ENCODE results near the gene PCDHGC3.

The PCDHGC3 gene

GRCh38 chr5:141490771-141491170 is 15.0 kb downstream of the PCDHGC3 start:
- Histone ChIP-seq H3K27ac (no peak overlapping the region), H3K27me3 (ENCODE audit: insufficient read depth, low read depth, severe bottlenecking) (no peaks in the 10 kb centered on the region), H3K4me3 (ENCODE audit: low read depth, low read length) (no peak overlapping the region), H3K9me3 (ENCODE audit: severe bottlenecking) (no peaks in the 10 kb centered on the region), H3K36me3 (no peaks in the 10 kb centered on the region)
- DNase-seq: no peak
- TF ChIP-seq CTCF (IDR thresholded peaks at IDR 0.05; ENCODE audit: low read depth, low read length): no peak

- Histone ChIP-seq H3K4me3 (ENCODE audit: low read depth, low read length) (no peak overlapping the region), H3K36me3 (no peaks in the 10 kb centered on the region), H3K27ac (no peak overlapping the region), H3K9me3 (ENCODE audit: severe bottlenecking) (no peaks in the 10 kb centered on the region), H3K27me3 (ENCODE audit: insufficient read depth, low read depth, severe bottlenecking) (no peaks in the 10 kb centered on the region)
- no peak for TF ChIP-seq CTCF (IDR thresholded peaks at IDR 0.05; ENCODE audit: low read depth, low read length)
- DNase-seq: no peak
Observed at GRCh38 chr5:141491323-141492167, 15.8 kb downstream of the PCDHGC3 start.

- H3K4me3 ChIP-seq (ENCODE audit: low read depth, low read length): no peak overlapping the region
- no peak for TF ChIP-seq CTCF (IDR thresholded peaks at IDR 0.05; ENCODE audit: low read depth, low read length)
- no peak overlapping the region for H3K27ac ChIP-seq
- no peaks in the 10 kb centered on the region for H3K36me3 ChIP-seq
- H3K27me3 ChIP-seq (ENCODE audit: insufficient read depth, low read depth, severe bottlenecking): no peaks in the 10 kb centered on the region
- no peak for DNase-seq
- H3K9me3 ChIP-seq (ENCODE audit: severe bottlenecking): no peaks in the 10 kb centered on the region
Observed at GRCh38 chr5:141492168-141492885, 16.6 kb downstream of the PCDHGC3 start.

- no peak overlapping the region for H3K27ac ChIP-seq
- H3K36me3 ChIP-seq: no peaks in the 10 kb centered on the region
- no peaks in the 10 kb centered on the region for H3K9me3 ChIP-seq (ENCODE audit: severe bottlenecking)
- DNase-seq: no peak
- TF ChIP-seq CTCF (IDR thresholded peaks at IDR 0.05; ENCODE audit: low read depth, low read length): no peak
- H3K27me3 ChIP-seq (ENCODE audit: insufficient read depth, low read depth, severe bottlenecking): no peaks in the 10 kb centered on the region
- H3K4me3 ChIP-seq (ENCODE audit: low read depth, low read length): no peak overlapping the region
Observed at GRCh38 chr5:141493500-141494422, 18.0 kb downstream of the PCDHGC3 start.

GRCh38 chr5:141494761-141495452 is 19.1 kb downstream of the PCDHGC3 start:
- no peaks in the 10 kb centered on the region for H3K27me3 ChIP-seq (ENCODE audit: insufficient read depth, low read depth, severe bottlenecking)
- DNase-seq: no peak
- no peak overlapping the region for H3K4me3 ChIP-seq (ENCODE audit: low read depth, low read length)
- no peak overlapping the region for H3K27ac ChIP-seq
- H3K9me3 ChIP-seq (ENCODE audit: severe bottlenecking): no peaks in the 10 kb centered on the region
- no peak for TF ChIP-seq CTCF (IDR thresholded peaks at IDR 0.05; ENCODE audit: low read depth, low read length)
- H3K36me3 ChIP-seq: no peaks in the 10 kb centered on the region

Data from WERI-Rb-1 (cell line).